Endothelial cell (in vitro differentiated cells): ENCODE data around the gene HGF. TPM values are rescaled to one million over a fixed set of nuclear protein-coding genes. Genes with fewer than 3 reads are reported as not detected.

Source experiments
- DNase-seq: peaks from one replicate; pipeline ENCODE4 v3.0.0; 2021; ENCODE audit warnings: low spot score
- H3K27ac Mint-ChIP-seq: one replicate; pipeline ENCODE4 v1.8.0; 2021; ENCODE audit warnings: mixed read lengths, inconsistent platforms; ENCODE audit not compliant: unreplicated experiment
- H3K27me3 Mint-ChIP-seq: one replicate; pipeline ENCODE4 v1.8.0; 2021; ENCODE audit warnings: mild to moderate bottlenecking, moderate library complexity, mixed read lengths, inconsistent platforms; ENCODE audit not compliant: unreplicated experiment
- H3K36me3 Mint-ChIP-seq: one replicate; pipeline ENCODE4 v1.8.0; 2021; ENCODE audit warnings: mild to moderate bottlenecking, low read depth, mixed read lengths, inconsistent platforms; ENCODE audit not compliant: unreplicated experiment
- H3K4me1 Mint-ChIP-seq: one replicate; pipeline ENCODE4 v1.8.0; 2021; ENCODE audit warnings: mild to moderate bottlenecking, mixed read lengths, inconsistent platforms; ENCODE audit not compliant: unreplicated experiment
- H3K4me3 Mint-ChIP-seq: one replicate; pipeline ENCODE4 v1.8.0; 2021; ENCODE audit warnings: mild to moderate bottlenecking, mixed read lengths, inconsistent platforms; ENCODE audit not compliant: unreplicated experiment
- H3K9me3 Mint-ChIP-seq: one replicate; pipeline ENCODE4 v1.8.0; 2021; ENCODE audit warnings: mixed read lengths, inconsistent platforms; ENCODE audit not compliant: unreplicated experiment
- total RNA-seq: library from RNA; stranded (reverse); fragmentation: NEBNext Ultra II Directional; extraction: Animal tissue kit (Norgen Biotek cat#: 25700); gene quantifications from one replicate; pipeline ENCODE4 v1.2.1, GENCODE V29; 2021; ENCODE audit not compliant: unreplicated experiment
- TF ChIP-seq, protein P1 (sequence below): fragments of 200-600 bp; sonication (generic); IDR thresholded peaks from one replicate; pipeline ENCODE4 v1.5.0; 2021; ENCODE audit warnings: antibody characterized with exemption; ENCODE audit not compliant: unreplicated experiment

HGF gene
- total RNA-seq, 1 donor from 2014 or later: 0.82 TPM

DNA sequence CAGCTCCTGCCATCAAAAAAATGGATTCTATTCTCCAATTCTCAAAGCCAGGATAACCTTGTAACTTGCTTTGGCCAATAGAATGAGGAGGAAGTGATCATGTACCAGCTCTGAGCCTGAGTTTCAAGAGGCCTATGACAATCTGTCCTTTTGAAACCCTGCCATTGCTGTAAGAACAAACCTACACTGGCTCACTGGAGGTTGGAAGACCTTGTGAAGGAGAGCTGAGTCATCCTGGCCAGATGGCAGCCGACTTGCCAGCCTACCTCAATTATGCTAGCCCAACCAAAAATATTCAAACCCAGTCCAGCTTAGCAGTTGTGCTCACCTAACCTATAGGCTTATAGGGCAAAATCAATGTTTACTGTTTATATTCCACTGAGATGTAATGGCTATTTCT, 93.0 kb downstream of the HGF start:
- Mint-ChIP-seq H3K9me3 (no peaks in the 10 kb centered on the region), H3K4me1 (peaks cover 28% of the 10 kb centered on the region), H3K27me3 (no peaks in the 10 kb centered on the region), H3K36me3 (no peaks in the 10 kb centered on the region), H3K4me3 (no peak overlapping the region), H3K27ac (no peak overlapping the region)
- TF ChIP-seq, protein P1, sequence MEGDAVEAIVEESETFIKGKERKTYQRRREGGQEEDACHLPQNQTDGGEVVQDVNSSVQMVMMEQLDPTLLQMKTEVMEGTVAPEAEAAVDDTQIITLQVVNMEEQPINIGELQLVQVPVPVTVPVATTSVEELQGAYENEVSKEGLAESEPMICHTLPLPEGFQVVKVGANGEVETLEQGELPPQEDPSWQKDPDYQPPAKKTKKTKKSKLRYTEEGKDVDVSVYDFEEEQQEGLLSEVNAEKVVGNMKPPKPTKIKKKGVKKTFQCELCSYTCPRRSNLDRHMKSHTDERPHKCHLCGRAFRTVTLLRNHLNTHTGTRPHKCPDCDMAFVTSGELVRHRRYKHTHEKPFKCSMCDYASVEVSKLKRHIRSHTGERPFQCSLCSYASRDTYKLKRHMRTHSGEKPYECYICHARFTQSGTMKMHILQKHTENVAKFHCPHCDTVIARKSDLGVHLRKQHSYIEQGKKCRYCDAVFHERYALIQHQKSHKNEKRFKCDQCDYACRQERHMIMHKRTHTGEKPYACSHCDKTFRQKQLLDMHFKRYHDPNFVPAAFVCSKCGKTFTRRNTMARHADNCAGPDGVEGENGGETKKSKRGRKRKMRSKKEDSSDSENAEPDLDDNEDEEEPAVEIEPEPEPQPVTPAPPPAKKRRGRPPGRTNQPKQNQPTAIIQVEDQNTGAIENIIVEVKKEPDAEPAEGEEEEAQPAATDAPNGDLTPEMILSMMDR: no peak
- no peak for DNase-seq

DNA sequence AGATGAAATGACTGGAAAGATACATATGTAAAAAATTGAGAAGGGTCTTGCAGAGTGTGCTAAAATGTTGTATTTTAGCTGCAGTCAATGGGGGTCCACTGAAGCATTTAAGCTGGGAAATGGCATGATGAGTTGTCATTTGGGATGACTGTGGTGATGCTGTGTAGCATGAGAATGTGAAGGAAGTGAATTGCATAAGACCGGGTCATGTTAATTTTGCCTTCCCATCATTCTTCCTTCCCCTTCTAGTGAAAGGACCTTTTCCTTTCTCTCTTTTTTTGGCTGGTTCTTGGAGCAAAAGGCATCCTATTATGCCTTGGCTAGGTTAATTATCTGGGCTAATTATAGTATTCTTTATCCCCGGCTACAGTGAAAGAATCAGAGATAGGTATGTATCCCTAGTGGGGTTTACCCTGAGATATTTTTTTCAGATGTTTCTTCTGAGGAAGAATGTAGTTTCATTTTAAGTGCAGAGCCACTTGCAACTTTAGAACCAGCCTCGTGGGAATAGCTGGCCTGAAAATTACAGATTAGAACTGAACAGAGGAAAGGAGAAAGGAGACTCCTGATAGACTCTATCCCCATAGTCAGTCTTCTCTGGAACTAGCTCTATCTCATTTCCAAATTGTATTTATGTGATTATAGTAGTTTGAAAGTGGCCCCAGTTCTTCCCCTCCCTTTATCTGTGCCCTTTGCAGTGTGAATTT, 93.6 kb downstream of the HGF start:
- H3K4me1 Mint-ChIP-seq: peaks cover 28% of the 10 kb centered on the region
- TF ChIP-seq, protein P1: no peak
- no peak overlapping the region for H3K4me3 Mint-ChIP-seq

DNA sequence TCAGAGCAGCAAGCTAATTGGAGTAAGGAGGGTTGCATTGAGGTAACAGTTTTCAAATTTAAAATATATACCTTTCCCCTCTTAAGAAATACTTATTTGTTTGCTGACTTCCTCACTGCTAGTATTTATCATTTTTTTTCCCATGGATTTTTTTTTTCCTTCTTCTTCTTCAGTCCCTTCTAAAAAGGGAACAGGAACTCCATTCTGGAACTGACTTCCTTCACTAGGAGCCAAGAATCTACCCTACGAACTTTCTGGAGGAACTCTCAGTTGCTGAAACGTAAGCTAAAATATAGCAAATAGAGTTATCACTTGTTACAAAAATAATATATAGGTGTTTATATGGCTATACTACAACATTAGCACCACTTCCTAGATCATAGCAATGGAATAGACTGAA, 95.4 kb downstream of the HGF start:
- no peaks in the 10 kb centered on the region for H3K36me3 Mint-ChIP-seq
- TF ChIP-seq, protein P1: no peak
- no peak for DNase-seq
- no peaks in the 10 kb centered on the region for H3K9me3 Mint-ChIP-seq
- peaks cover 28% of the 10 kb centered on the region for H3K4me1 Mint-ChIP-seq
- no peak overlapping the region for H3K4me3 Mint-ChIP-seq
- H3K27me3 Mint-ChIP-seq: no peaks in the 10 kb centered on the region
- peak overlapping the region; percentile 13 for H3K27ac Mint-ChIP-seq

More for the DNA sequence above, 93.6 kb downstream of the HGF start:
- no peak for DNase-seq
- Mint-ChIP-seq H3K27me3 (no peaks in the 10 kb centered on the region), H3K36me3 (no peaks in the 10 kb centered on the region), H3K9me3 (no peaks in the 10 kb centered on the region), H3K27ac (no peak overlapping the region)

DNA sequence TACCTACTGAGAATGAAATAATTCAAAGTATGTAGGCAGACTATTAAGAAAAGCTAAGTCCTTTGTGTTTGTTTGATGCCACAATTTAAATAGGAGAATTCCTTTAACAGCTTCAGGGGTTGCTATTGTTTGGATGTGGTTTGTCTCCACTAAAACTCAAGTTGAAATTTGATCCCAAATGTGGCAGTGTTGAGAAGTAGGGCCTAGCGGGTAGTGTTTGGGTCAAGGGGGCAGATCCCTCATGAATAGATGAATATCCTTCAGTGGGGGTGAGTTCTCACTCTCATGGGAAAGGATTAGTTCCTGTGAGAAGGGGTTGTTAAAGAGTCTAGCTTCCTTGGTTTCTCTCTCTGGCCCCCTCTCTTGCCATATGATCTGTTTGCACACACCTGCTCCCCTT, 97.0 kb downstream of the HGF start:
- Mint-ChIP-seq H3K9me3 (no peaks in the 10 kb centered on the region), H3K4me3 (no peak overlapping the region), H3K36me3 (no peaks in the 10 kb centered on the region), H3K4me1 (peaks cover 28% of the 10 kb centered on the region), H3K27me3 (no peaks in the 10 kb centered on the region), H3K27ac (no peak overlapping the region)
- TF ChIP-seq, protein P1: no peak
- no peak for DNase-seq

DNA sequence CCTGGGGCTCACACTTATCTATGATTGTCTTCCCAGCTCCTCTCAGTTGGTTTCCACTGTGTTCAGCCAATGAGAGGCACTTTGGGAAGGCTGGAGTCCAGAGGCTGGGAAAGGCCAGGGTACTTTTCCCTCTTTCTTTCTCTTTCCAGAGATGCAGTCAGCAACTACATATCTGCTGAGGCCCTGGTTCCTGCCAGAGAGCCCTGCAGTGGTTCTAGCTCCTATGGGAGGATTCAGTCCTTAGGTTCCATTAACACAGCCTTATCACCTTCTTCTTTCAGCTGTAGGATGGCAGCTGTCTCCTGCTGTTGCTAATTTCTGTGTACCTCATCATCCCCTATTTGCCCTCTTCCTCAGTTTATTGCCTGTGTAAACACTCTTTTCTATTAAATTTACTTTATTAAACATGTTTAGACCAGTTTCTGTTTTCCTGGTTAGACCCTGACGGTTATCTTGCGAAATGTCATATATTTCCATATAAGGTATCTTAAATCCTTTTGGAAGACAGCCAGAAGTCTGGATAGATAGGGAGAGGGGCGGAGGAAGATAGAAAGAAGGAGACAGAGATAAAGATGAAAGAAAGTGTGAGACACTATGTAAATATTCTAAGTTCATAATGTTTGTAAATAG, 100.3 kb downstream of the HGF start:
- H3K9me3 Mint-ChIP-seq: no peaks in the 10 kb centered on the region
- TF ChIP-seq, protein P1: no peak
- H3K27ac Mint-ChIP-seq: no peak overlapping the region
- no peak overlapping the region for H3K4me3 Mint-ChIP-seq
- H3K27me3 Mint-ChIP-seq: no peaks in the 10 kb centered on the region
- DNase-seq: no peak
- no peaks in the 10 kb centered on the region for H3K36me3 Mint-ChIP-seq
- H3K4me1 Mint-ChIP-seq: peaks cover 12% of the 10 kb centered on the region
